ENCODE results near the gene EXD3. TPM values are rescaled to one million over a fixed set of nuclear protein-coding genes. Genes with fewer than 3 reads are reported as not detected.

EXD3 gene
- total RNA-seq, 4 donors from 2014 or later = 2.8 to 16.8 (median 9.1) TPM

DNA sequence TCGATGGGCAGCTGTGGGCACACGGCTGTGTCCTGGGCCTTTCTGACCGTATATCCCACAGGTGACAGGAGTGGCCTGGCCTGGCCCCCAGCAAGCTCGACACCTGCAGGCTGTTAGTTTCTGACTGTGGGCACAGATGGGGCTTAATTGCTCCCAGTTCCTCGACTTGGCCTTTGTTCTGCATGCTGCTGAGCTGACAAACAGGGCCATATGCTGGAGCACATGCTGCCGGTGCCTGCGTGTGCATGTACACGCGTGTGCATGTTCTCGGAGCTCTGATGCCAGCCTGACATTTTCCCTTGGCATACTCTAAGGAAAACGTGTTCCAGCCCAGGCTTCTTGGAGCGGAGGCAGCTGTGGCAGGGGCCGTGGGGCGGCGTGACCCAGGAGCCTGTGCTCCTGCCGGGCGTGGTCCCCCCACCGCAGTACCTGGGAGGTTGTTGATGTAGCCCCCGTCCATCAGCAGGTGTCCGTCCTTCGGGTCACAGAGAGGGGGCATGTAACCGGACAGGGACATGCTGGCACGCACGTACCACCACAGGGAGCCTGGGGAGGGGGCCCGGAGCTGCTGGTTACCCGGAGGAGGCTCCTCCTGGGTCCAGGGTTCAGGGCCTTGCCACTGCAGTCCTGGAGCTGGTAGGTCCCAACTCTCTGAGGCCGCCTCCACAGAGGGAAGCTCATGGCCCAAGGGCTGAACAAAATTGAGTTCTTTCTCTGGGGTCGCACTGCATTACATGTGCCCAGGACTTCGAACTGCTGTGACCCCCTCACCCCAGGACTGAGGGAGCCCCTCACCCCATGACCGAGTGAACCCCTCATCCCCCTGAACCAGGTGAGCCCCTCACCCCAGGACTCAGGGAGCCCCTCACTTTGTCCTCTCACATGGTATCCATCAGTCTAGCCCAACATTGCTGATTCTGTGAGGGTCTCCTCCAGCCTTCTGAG, 40.3 kb upstream of the EXD3 start:
- Histone ChIP-seq H3K27ac (no peak overlapping the region), H3K9me3 (no peaks in the 10 kb centered on the region), H3K4me3 (no peak overlapping the region), H3K4me1 (peaks cover 12 to 39% (median 18%) of the 10 kb centered on the region in 3 donors), H3K27me3 (peaks cover 0 to 5% (median 0%) of the 10 kb centered on the region in 4 donors), H3K36me3 (no peaks in the 10 kb centered on the region)
- TF ChIP-seq POLR2A (IDR thresholded peaks at IDR 0.05) = no peak
- TF ChIP-seq, protein P1, sequence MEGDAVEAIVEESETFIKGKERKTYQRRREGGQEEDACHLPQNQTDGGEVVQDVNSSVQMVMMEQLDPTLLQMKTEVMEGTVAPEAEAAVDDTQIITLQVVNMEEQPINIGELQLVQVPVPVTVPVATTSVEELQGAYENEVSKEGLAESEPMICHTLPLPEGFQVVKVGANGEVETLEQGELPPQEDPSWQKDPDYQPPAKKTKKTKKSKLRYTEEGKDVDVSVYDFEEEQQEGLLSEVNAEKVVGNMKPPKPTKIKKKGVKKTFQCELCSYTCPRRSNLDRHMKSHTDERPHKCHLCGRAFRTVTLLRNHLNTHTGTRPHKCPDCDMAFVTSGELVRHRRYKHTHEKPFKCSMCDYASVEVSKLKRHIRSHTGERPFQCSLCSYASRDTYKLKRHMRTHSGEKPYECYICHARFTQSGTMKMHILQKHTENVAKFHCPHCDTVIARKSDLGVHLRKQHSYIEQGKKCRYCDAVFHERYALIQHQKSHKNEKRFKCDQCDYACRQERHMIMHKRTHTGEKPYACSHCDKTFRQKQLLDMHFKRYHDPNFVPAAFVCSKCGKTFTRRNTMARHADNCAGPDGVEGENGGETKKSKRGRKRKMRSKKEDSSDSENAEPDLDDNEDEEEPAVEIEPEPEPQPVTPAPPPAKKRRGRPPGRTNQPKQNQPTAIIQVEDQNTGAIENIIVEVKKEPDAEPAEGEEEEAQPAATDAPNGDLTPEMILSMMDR (IDR thresholded peaks at IDR 0.05) = no peak
- intact Hi-C loops (cut with DNase I) = no loop called here
- no peak for DNase-seq
- 74 to 85% methylated on average over 7 to 9 of the region's 30 CpGs for WGBS, 2 donors

- Histone ChIP-seq H3K27ac (peak overlapping the region in 1 of 4 donors; percentile 48), H3K36me3 (peaks cover 0 to 2% (median 0%) of the 10 kb centered on the region in 3 donors), H3K9me3 (no peaks in the 10 kb centered on the region), H3K4me1 (peaks cover 20 to 46% (median 25%) of the 10 kb centered on the region in 3 donors), H3K27me3 (peaks cover 0 to 5% (median 0%) of the 10 kb centered on the region in 4 donors), H3K4me3 (peak overlapping the region in 1 of 4 donors; percentile 16)
- intact Hi-C loops (cut with DNase I) = no loop called here
- no CpG with 5 or more reads among the region's 25 CpGs for WGBS, 2 donors
- no peak for TF ChIP-seq POLR2A (IDR thresholded peaks at IDR 0.05)
- TF ChIP-seq, protein P1 (IDR thresholded peaks at IDR 0.05) = no peak
- no peak for DNase-seq
Observed at GRCh38 chr9:137462396-137462985, 39.5 kb upstream of the EXD3 start.

DNA sequence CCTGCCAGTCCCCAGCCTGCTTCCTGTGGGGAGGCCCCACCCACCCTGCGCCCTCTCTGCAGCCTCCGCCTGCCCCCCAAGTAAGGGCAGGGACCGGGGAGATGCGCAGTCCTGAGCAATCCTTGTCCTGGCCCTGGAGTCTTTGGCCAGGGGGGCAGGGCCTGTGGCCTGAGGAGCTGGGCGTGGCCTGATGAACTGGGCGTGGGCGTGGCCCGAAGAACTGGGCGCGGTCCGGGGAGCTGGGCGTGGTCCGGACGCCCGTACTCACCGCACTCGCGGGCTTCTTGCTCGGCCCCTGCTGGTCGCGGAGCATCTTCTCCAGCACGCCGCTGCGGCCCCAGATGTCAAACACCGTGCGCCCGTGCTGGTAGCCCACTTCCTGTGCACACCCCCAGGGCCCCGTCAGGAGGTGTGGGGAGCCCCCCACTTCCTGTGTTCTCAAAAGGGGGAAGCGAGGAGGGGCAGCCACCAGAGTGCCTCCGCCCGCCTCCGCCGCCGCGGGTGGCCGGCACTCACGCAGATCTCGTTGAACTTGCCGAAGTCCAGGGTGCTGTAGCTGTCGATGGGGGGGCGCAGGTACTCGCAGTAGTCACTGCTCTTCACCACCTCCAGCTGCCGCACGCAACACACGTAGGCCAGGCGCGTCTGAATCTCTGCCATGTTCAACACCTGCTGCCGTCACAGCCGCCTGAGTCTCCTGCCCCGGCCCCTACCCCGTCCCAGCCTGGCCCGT, 38.9 kb upstream of the EXD3 start:
- peak overlapping the region in 2 of 4 donors; percentile 3 to 48 for H3K27ac ChIP-seq
- peak overlapping the region in 2 of 4 donors; percentile 16 to 36 for H3K4me3 ChIP-seq
- TF ChIP-seq, protein P1 (IDR thresholded peaks at IDR 0.05) = no peak
- peak in 1 of 4 donors; percentile 24 for TF ChIP-seq POLR2A (IDR thresholded peaks at IDR 0.05)
- 17 to 80% methylated on average over 1 to 14 of the region's 52 CpGs for WGBS, 2 donors
- H3K27me3 ChIP-seq = peaks cover 0 to 5% (median 0%) of the 10 kb centered on the region in 4 donors
- peaks cover 0 to 8% (median 0%) of the 10 kb centered on the region in 3 donors for H3K36me3 ChIP-seq
- no peaks in the 10 kb centered on the region for H3K9me3 ChIP-seq
- DNase-seq = no peak
- peaks cover 22 to 53% (median 25%) of the 10 kb centered on the region in 3 donors for H3K4me1 ChIP-seq
- intact Hi-C loops (cut with DNase I) = no loop called here

GRCh38 chr9:137461316-137461662, 38.3 kb upstream of the EXD3 start:
- H3K27ac ChIP-seq = peak overlapping the region in 2 of 4 donors; percentile 3 to 48
- no peak for DNase-seq

More at GRCh38 chr9:137461316-137461662, 38.3 kb upstream of the EXD3 start:
- peak overlapping the region in 2 of 4 donors; percentile 16 to 36 for H3K4me3 ChIP-seq
- H3K4me1 ChIP-seq = peaks cover 24 to 57% (median 25%) of the 10 kb centered on the region in 3 donors
- H3K9me3 ChIP-seq = no peaks in the 10 kb centered on the region
- H3K36me3 ChIP-seq = peaks cover 0 to 11% (median 0%) of the 10 kb centered on the region in 3 donors
- intact Hi-C loops (cut with DNase I) = no loop called here
- WGBS, 2 donors = 73% methylated on average over 2 of the region's 21 CpGs; no CpG with 5 or more reads in 1 of the 2 donors
- TF ChIP-seq POLR2A (IDR thresholded peaks at IDR 0.05) = no peak
- TF ChIP-seq, protein P1 (IDR thresholded peaks at IDR 0.05) = no peak
- peaks cover 0 to 5% (median 0%) of the 10 kb centered on the region in 4 donors for H3K27me3 ChIP-seq
